ENCODE data around the gene C20orf204.

- TF ChIP-seq POLR2A (IDR thresholded peaks at IDR 0.05) = no peak
- TF ChIP-seq CTCF (IDR thresholded peaks at IDR 0.05) = no peak
Measured at GRCh38 chr20:64058536-64058935, 22.6 kb downstream of the C20orf204 start.

All from testis (tissue), 2 donors.